HCEC 1CT (cell line): ENCODE results near the gene PCDH1.
A peak's percentile ranks its signal among the peaks of the same experiment; 100 is the strongest.
"Not testable (repeated sequence)": the region's sequence is repeated elsewhere in the genome, so short reads cannot be mapped to it uniquely, and the experiment has no call there.

Source experiments
- DNase-seq: peaks from one replicate; pipeline ENCODE4 v3.0.0-alpha.2; 2017

The PCDH1 gene

DNA sequence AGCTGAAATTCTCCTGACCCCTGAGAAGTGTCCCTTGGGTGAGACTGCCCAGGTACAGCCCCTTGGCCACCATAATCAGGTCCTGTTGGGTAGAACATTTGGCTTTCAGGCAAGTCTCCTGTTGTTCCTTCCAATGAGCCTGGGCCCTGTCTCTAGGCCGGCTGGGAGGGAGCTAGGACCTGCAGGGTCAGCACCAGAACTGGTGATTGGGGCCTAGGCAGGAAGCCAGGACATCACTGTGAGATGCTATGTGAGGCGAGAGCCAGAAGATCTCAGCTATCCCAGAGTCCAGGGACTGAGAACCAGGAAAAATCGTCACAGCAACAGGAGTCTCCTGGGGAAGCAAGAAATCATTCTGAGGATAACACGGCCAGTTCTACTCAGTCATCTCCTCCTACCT is 51.5 kb downstream of the PCDH1 start:
- DNase-seq = no peak

DNA sequence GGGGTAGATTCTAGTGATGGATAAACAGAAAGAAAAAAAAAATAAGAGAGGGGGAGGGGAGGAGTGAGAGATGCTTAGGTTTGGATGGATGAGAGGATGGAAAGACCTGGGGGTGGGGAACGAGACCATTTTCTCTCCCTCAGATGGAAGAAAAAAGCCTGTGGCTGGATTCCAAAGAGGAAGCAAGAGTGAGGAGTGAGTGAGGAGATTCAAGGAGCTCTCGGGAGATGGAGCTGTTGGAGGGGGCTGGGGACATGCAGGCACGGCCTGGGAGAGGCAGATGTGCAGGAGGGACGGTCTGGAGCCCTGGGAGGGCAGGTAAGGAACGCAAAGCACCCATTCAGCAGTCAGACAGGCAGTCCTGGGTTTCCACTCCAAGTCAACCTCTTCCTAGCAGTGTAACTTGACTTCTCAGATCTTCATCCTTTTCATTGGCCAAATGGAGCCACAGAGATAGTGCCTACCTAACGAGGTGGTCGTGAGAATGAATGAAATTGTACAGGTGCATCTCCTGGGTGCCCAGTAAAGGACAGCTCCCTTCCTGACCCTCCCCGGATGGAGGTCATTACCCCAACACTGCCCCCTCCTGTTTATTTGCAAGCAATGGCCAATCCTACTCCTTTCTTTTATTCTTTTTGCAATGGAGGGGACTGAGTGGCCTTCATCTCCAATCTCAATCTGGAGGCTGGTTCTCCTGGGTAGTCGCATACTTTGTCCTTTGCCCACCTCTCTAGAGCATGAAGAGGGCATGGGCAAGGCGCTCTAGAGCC is 52.2 kb downstream of the PCDH1 start:
- DNase-seq = no peak

DNA sequence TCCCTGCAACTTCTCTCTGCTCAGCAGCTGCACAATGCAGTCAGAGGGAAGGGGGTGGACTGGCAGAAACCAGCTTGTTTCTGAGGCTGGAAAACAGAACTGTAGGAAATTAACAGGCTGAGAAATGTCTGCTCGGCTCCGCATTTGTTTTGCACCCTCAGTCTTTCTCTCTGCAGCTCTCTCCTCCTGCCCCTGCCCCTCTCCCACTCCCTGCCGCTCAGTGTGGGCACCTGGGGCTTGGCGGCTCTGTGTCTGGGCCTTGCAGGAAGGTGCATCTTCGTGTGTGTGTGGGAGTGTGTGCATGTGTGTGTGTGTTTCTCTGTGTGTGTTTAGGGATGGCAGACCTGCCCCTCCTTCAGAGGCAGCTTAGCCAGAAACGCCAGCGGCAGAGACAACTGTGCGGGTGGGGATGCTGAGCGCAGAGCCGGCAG is 53.0 kb downstream of the PCDH1 start:
- no peak for DNase-seq

DNA sequence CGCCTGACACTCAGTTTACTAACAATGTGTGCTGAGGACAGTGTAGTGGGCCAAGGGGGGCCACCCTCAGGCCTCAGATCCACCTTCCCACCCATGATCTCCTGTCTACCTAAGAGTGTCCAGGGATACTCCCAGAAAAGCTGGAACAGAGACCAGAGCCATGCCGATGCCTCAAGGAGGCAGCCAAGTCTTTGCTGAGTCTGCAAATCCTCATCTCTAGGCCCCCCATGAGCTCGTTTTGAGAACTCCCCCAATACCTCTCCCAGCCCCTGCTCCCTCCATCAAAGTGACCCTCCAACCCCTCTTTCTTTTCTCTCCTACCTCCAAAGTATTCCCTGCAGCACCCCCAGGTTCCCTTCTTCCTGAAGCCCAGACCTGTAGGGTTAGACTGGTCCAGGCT is 53.5 kb downstream of the PCDH1 start:
- no peak for DNase-seq

DNA sequence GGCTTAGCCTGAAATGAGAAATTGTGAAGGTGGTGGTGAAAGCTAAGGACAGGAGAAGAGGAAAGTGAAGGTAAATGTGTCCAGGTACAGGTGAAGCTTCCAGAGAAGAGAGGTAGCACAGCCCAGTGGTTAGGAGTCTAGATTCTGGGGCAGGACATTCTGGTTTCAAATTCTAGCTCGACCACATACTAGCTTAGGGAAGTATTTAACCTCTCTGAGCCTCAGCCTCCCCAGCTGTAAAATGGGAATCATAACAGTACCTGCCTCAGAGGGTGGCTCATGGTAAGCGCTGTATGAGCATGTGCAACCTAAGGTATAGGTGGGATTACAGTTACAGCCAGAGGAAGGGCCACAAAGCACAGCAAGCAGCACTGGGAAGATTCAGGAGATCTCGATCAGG is 55.2 kb downstream of the PCDH1 start:
- no peak for DNase-seq

DNA sequence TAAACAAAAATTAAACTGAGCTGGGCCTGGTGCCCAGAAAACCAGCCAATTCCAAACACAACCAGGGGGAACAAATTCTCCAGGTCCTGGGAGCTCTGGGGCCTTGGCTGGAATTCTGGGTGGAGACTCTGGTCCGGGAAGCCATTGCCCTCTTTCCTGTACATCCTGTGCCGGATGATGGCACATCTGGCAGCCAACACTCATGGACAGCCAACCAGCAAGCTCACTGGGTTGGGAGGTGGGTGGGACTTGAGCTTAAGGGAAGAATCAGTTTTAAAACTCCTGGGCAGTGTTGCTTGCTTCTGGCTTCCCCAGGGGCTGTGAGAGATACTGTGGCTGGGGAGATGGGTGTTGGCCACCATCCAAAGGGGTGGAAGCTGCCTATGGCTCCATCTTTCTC is 56.1 kb downstream of the PCDH1 start:
- peak; percentile 26 for DNase-seq

DNA sequence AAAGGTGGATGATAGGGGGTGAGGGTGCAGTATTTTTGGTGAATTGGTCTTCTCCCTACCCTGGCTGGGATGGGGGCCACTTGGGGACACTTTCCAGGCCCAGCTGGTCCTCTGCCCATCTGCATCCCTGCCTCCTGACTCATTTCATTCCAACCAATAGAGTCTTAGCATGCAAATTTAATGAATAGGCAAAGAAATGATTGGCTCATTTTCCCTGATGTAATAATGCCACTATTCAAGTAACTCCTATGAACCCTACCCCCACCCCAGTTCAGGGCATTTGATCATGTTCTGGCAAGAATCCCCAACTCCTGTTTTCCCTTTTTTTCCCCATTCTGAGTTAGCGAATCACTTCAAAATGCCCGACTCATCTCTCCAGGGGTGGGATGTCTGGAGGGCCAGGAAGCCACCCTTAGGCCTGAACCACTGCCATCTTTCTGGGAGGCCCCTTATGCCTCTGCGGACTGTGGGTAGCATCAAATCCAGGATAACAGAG is 56.7 kb downstream of the PCDH1 start:
- peak; percentile 84 for DNase-seq

DNA sequence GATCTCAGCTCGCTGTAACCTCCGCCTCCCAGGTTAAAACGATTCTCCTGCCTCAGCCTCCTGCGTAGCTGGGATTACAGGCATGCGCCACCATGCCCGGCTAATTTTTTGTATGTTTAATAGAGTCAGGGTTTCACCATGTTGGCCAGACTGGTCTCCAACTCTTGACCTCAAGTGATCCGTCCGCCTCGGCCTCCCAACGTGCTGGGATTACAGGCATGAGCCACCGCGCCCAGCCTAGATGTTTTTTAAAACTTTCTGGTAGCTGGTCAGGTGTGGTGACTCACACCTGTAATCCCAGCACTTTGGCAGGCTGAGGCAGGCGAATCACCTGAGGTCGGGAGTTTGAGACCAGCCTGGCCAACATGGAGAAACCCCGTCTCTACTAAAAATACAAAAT is 57.5 kb downstream of the PCDH1 start:
- not testable (repeated sequence) for DNase-seq

DNA sequence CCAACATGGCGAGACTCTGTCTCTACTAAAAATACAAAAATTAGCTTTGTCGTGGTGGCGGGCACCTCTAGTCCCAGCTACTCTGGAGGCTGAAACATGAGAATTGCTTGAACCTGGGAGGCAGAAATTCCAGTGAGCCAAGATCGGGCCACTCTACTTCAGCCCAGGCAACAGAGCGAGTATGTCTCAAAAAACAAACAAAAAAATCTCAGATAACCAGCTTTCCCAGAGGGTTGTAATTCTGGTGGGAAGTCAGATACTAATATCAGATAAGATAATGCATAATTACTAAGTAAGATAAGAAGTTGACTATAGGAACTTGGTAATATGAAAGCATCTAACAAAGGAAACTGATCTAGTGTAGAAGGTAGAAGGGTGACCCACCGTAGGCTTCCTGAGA is 60.6 kb downstream of the PCDH1 start:
- DNase-seq = no peak

DNA sequence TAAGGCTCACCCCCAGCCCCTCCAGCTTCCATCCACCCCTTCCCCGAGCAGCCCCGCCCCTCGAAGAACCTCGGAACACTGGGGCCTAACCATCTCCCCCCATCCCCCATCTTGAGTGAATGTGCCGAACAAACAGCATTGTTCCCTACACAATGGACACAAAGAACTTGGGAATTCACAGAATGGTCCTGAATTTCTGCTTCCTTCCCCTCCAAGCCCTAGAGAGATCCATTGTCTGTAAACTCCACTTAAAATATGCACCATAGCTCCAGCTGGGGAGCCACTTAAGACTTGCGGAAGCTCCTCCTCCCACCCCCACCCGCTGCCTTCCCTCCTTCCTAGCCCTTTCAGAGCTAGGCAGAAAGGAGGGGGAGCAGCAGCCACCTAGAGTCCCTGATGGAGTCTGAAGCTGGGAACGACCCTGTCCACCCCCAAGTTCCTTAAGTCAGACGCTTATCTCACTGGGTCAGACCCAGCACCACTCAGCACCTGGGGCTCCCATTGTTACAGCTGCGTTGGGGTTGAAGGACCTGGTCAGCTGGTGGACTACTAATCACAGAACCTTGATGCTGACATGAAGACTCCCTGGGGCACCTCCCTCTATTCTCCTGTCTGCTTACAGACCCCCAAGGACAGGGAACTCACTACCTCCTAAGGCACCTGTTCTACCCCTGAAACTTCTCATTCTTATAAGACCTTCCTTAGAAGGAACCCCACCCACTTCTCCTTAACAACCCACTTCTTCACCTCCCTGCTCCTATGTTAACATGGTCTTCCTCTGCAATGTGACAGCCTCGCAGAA is 61.4 kb downstream of the PCDH1 start:
- no peak for DNase-seq

DNA sequence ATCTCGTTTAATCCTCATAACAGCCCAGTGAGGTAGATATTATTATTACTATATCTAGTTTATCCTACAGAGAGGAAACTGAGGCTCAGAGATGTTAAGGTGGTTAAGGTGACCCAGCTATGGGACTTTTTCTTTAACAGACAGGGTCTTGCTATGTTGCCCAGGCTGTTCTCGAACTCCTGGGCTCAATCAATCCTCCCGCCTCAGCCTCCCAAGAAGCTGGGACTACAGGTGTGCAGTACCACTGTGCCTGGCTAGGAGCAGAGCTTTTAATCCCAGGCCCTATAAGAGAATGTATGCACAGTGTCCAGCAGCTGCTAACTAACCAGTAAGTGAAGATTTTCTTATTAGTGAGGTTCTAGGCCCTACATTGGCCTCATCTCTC is 62.4 kb downstream of the PCDH1 start:
- no peak for DNase-seq

DNA sequence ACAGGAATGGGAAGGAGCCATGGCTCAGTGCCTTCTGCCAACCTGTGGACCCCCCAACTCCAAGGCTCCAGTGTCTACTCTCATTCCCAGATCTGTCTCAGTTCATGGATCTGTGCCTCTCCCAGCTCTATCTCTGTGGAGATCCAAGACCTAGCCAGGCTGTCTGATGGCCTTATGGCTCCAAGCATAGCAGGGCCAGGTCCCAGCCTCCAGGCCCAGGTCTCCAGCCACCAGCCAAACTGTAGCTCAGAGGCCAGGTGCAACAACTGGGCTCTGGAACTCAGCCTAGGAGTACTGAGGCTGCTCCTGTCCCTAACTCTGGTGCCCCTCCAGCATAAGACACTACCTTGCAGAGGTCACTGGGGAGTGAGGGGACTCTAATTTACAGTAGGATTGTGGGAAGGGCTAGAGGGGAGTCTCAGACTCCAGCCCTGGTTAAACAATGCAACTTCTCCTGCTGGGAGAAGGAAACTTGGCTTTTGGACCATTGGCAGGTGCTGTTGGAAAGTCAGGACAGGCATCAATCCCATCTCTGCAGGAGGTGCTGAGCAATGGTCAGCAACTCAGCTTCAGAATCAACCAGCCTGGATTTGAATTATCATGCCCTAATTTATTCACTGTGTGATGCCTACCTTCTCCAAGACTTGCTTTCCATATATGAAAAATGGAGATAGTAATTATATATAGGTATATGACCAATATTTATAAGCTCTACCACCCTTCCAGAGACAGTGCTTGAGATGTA is 63.0 kb downstream of the PCDH1 start:
- DNase-seq = no peak

DNA sequence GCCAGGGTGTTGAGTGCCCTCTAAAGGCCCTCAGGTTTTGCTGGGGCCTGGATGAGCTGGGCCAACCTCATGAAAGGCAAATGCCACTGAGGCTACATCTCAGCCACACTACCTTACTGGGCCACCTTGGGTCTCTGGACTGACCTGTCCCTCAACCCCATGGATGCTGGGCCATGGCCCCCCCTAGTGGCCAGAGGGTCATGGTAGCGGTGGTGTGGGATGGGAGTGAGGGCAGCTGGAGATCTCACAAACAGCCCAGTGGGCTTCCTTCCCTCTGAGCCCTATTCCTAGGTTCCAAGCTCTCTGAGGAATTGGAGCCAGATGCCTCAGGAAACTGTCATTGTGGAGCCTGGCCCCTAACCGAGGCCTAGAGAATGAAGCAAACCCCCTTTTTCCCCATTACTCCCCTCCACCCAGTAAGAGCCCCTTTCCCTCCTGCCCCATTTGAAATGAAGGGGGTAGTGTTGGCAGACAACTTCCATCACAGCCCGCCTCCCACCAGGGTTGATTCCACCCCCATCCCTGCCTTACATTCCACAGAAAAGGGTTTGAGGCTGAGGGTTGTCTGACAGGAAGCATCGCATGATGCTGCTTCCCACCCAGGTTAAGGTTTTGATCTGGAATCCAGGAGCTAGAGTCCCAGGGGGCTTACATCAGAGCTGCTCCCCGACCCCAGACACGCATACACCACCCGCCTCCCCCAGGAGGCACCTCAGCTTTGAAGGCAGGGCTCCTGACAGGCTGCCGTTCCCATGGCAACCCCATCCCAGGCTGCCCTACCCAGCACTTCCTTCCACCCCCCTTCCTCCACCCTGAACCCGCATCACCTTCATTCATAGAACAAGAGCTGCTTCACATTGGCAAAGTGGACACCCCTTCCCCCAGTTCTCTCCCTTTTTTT is 63.9 kb downstream of the PCDH1 start:
- DNase-seq = no peak

DNA sequence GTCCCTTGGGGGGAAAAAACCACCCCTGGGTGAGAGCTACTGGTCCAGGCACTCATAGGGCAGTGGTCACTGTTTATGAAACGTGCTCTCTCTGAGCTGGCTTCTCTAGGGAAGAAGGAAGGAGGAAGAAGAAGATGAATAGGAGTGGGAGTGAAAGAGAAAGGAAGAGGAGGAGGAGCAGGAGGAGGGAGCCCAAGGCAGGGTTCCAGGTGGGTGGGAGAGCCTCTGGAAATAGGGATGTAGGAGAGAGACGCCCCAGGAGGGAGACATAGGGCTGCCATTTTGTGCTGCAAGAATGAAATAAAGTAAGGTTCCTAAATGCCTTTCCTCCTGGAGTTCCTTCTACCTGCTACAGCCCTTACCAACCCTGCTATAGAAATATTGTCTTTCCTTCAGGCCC is 65.7 kb downstream of the PCDH1 start:
- no peak for DNase-seq

DNA sequence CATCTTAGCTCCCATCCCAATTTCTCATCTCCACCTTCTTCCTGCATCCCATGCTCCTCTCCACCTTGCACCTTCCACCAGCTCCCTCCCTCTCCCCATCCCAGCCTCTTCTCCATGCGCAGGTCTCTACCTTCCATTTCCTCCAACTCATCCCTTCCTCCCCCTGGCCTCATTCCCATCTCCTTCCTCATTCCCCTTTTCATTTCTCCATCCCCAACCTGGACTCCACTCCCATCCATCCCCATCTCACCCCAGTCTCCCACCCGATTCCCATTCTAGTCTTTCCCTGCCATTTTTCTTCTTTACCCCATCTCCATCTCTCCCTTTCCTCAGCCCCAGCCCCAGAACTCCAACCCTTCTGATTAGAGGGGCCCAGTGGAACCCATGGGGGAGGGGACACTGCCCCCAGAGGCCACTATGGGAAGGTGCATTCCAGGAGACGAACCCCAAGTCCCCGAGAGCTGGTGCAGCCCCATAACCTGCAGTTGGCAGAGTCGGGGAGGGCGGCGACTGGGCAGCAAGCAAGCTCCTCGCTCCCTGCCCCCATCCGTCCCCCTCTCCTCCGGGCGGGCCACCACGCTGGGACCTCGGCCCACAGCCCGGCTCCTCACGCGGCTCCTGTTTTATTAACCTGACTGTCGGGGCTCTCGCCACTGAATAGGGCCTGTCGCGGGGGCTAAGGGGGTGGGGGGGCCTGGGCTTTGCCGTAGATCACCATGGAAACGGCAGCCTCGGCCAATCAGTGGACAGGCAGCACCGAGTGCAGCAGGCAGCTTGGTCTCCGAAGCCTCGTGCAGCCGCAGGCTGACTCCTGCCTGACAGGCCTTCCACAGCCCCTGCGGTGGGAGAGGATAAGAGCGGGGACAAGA is 66.7 kb downstream of the PCDH1 start:
- DNase-seq = no peak

DNA sequence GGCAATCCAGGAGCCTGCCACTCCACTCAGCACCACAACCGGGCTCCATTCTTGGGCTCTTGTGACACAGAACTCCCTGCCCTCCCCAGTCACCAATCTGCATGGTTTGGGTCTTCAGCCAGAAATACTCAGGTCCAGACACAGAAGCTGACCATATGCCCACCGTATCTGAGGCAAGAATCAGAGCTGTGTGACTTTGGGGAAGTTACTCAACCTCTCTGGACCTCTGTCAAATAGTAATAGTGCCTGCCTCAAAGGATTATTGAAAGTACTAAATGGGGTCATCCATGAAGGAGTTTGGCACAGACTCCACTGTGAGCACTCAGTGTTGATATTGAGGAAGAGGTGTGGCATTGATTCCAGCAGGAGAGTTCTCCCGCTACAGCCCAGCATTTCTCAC is 67.5 kb downstream of the PCDH1 start:
- no peak for DNase-seq

DNA sequence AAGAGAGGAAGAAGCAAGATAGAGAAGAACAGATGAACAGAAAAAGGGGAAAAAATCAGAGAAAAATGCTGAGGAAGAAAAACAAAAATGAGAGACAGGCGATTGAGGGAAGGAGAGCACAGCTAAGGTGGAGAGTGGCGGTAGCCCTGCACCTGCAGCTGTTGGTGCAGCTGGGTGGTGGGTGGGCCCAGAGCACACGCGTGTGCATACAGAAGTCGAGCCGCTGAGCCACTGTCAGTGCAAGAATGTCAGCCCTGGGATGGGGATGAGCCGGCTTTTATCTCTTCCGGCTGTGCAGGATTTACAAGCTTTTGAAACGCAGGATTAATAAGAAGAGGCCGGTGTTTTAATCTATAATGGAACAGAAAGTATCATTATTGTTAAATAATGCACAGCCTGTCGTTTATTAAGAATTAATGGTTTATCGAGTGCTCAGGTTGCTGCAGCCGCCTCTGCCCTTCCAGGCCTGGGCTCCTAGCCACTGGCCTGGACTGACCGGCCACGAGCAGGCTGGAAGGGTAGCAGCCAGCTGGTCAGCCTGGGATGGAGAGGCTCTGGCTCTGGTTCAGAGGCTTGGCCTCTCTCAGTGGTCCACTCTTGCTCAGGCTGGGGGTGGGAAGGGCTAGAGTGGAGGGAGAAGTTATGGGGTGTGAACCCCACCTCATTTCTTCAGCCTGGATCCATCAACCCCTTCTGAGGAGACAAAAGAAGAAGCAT is 68.7 kb downstream of the PCDH1 start:
- DNase-seq = no peak

DNA sequence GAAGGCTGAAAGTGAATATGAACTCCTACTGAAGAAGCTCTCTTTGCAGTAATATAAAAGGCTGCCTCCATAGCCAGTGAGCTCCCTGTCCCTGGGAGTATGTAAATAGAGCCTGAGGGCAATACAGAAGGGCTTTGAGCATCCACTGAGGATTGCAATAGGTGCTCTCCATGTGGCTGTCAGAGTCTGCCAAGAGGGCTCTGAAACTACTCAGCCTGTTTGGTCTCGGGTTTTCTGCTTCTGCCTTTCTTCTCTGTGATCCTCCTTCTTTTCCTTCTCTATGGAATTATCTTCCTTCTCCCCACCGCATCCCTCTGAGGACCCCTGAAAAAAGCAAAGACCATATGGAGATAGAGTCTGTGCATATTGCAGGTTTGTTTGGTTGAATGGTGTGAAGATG is 69.4 kb downstream of the PCDH1 start:
- DNase-seq = no peak

DNA sequence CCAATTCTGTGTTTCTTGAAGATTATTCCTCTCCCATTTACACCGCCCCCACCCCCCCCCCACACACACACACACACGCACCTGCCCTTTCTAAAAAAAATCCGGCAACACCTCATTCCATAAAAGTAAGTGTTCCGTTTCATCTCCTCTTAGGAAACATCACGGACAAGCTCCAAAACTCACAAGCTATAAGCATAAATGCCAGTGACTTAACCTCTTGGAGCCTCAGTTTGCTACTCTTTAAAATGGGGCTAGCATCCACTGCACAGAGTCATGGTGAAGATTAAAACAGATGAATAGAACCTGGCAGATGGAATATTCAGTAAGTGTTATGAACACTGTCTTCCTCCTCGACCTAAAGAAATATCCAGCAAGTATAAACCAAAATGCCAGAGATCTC is 70.5 kb downstream of the PCDH1 start:
- DNase-seq = no peak

DNA sequence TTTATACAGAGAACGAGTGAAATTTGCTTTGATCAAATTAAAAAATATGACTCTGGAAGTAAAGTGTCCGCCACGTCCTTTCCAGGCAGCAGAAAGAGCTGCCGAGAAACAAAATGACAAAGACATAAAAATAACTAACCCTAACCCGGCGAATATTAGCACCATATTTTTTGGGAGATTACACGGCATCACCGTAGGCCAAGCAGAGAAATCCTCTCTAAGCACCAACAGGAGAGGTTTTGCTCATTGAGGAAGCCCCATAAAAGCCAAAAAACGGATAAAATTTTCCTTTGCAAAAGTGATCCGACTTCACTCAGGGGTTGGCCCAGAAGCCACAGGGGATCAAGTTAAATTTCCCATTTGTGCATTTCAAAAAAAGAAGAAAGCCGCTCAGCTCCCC is 70.9 kb downstream of the PCDH1 start:
- DNase-seq = no peak

DNA sequence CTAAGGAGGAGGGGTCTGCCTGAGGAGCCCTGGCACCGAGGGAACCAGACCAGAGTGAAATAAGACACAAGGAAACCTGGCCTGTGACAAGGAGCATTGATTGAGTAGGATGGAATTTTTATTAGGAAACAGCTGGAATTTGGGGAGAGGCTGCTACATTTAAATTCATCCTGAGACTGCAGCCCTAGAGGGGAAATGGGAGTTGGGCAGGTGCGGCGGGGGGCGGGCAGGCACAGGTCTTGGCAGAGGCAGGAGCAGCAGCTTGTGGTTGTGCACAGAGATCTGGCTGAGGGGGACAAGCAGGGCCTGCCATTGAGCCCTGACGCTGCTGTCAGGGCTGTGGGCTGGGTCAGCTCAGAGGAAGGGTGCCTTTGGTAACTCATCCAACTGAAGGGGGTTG is 71.6 kb downstream of the PCDH1 start:
- no peak for DNase-seq
